Stimulated activated CD8-positive, alpha-beta memory T cell treated with anti-CD3 and anti-CD28 coated beads, Interleukin-12 subunit alpha, Interleukin-12 subunit beta, amount 100 ng/mL, for 24 hours (primary cell): ENCODE results near the gene SLC24A4.

Source experiments
- DNase-seq: peaks from one replicate; pipeline ENCODE4 v3.0.0-alpha.2; 2020; ENCODE audit errors: extremely low read depth

SLC24A4 gene

GRCh38 chr14:92458136-92459029 is 135.4 kb downstream of the SLC24A4 start:
- DNase-seq = no peak

GRCh38 chr14:92459030-92459949 is 136.3 kb downstream of the SLC24A4 start:
- DNase-seq = no peak

- no peak for DNase-seq
These were observed 137.0 kb downstream of the SLC24A4 start for GRCh38 chr14:92459950-92460421.

GRCh38 chr14:92460541-92460915 is 137.6 kb downstream of the SLC24A4 start:
- DNase-seq = no peak

GRCh38 chr14:92460916-92461579 is 138.1 kb downstream of the SLC24A4 start:
- no peak for DNase-seq

- DNase-seq = no peak
These were observed 138.9 kb downstream of the SLC24A4 start for GRCh38 chr14:92461891-92462290.

- DNase-seq = no peak
These were observed 139.6 kb downstream of the SLC24A4 start for GRCh38 chr14:92462568-92462967.

- no peak for DNase-seq
These were observed 140.2 kb downstream of the SLC24A4 start for GRCh38 chr14:92463141-92463540.

- no peak for DNase-seq
These were observed 141.2 kb downstream of the SLC24A4 start for GRCh38 chr14:92464156-92464555.

- DNase-seq = no peak
These were observed 141.8 kb downstream of the SLC24A4 start for GRCh38 chr14:92464716-92465115.

GRCh38 chr14:92465353-92466055 is 142.5 kb downstream of the SLC24A4 start:
- no peak for DNase-seq

GRCh38 chr14:92466059-92466458 is 143.1 kb downstream of the SLC24A4 start:
- no peak for DNase-seq

GRCh38 chr14:92469515-92469914 is 146.6 kb downstream of the SLC24A4 start:
- no peak for DNase-seq

GRCh38 chr14:92470215-92470614 is 147.2 kb downstream of the SLC24A4 start:
- no peak for DNase-seq

GRCh38 chr14:92470811-92471210 is 147.8 kb downstream of the SLC24A4 start:
- DNase-seq = no peak

- DNase-seq = no peak
These were observed 149.0 kb downstream of the SLC24A4 start for GRCh38 chr14:92471919-92472318.

GRCh38 chr14:92472860-92473259 is 149.9 kb downstream of the SLC24A4 start:
- no peak for DNase-seq

- no peak for DNase-seq
These were observed 150.4 kb downstream of the SLC24A4 start for GRCh38 chr14:92473261-92473968.

GRCh38 chr14:92473969-92474535 is 151.1 kb downstream of the SLC24A4 start:
- no peak for DNase-seq

GRCh38 chr14:92475037-92475436 is 152.1 kb downstream of the SLC24A4 start:
- DNase-seq = no peak
